GM10248 (cell line): Measurements from ENCODE around the gene PRTG.
"Not testable (repeated sequence)": the region's sequence is repeated elsewhere in the genome, so short reads cannot be mapped to it uniquely, and the experiment has no call there.

Experiments
- CTCF ChIA-PET: fragments of 300-600 bp; sonication (Branson Sonifier 250); formaldehyde crosslinking; extraction: SDS; loops from one replicate; lab custom pipeline; 2021; ENCODE audit warnings: antibody characterized with exemption; lab: Yijun Ruan, JAX
- POLR2A ChIA-PET: fragments of 350-650 bp; sonication (Branson Sonifier 250); formaldehyde crosslinking; extraction: SDS; loops from one replicate; lab custom pipeline; 2020; ENCODE audit warnings: antibody characterized with exemption; lab: Yijun Ruan, JAX
- DNase-seq: peaks from one replicate; pipeline ENCODE4 v3.0.0; 2012; ENCODE audit errors: extremely low spot score
- CTCF ChIP-seq: IDR thresholded peaks from 2 replicates; pipeline ENCODE4 v1.5.1; 2012; ENCODE audit warnings: mild to moderate bottlenecking, low read depth; ENCODE audit errors: extremely low read depth, missing control alignments, control extremely low read depth

PRTG gene

GRCh38 chr15:55740359-55740878, 2.5 kb downstream of the PRTG start:
- no peak for TF ChIP-seq CTCF
- CTCF ChIA-PET, result no interaction called here
- POLR2A ChIA-PET, result no interaction called here
- no peak for DNase-seq

- no peak for TF ChIP-seq CTCF
- DNase-seq, result no peak
- ChIA-PET POLR2A (no interaction called here), CTCF (no interaction called here)
Measured at GRCh38 chr15:55739641-55740040, 3.3 kb downstream of the PRTG start.

- CTCF ChIA-PET, result no interaction called here
- no peak for DNase-seq
- TF ChIP-seq CTCF, result no peak
- POLR2A ChIA-PET, result no interaction called here
Measured at GRCh38 chr15:55738715-55739114, 4.2 kb downstream of the PRTG start.

- no peak for DNase-seq
- no peak for TF ChIP-seq CTCF
Measured at GRCh38 chr15:55737373-55737772, 5.6 kb downstream of the PRTG start.

GRCh38 chr15:55736756-55737155, 6.2 kb downstream of the PRTG start:
- ChIA-PET POLR2A (no interaction called here), CTCF (interaction anchor here (1.2 to 2.1 kb wide), 2 partner anchors 9 to 11 kb away, joined by 3 to 8 read pairs; no protein-coding TSS in a partner anchor)
- no peak for TF ChIP-seq CTCF
- DNase-seq, result no peak

More at GRCh38 chr15:55737373-55737772, 5.6 kb downstream of the PRTG start:
- POLR2A ChIA-PET, result no interaction called here
- CTCF ChIA-PET, result interaction anchor here (2.1 kb wide), 1 partner anchor 8 kb away, joined by 8 read pairs; no protein-coding TSS in a partner anchor

GRCh38 chr15:55734641-55735040, 8.3 kb downstream of the PRTG start:
- ChIA-PET POLR2A (no interaction called here), CTCF (no interaction called here)
- DNase-seq, result no peak
- no peak for TF ChIP-seq CTCF

- DNase-seq, CTCF ChIA-PET, POLR2A ChIA-PET: not testable (repeated sequence)
Measured at GRCh38 chr15:55733461-55733860, 9.5 kb downstream of the PRTG start.
